ENCODE data around the gene RALGDS.

RALGDS gene

GRCh38 chr9:133119103-133119845, 1.8 kb downstream of the RALGDS start:
- DNase-seq (ENCODE audit: low spot score): no peak

GRCh38 chr9:133118568-133118967, 2.5 kb downstream of the RALGDS start:
- DNase-seq (ENCODE audit: low spot score): no peak

GRCh38 chr9:133118179-133118520, 2.9 kb downstream of the RALGDS start:
- no peak for DNase-seq (ENCODE audit: low spot score)

- no peak for DNase-seq (ENCODE audit: low spot score)
These were observed 3.5 kb downstream of the RALGDS start for GRCh38 chr9:133117271-133118178.

- DNase-seq (ENCODE audit: low spot score): no peak
These were observed 4.5 kb downstream of the RALGDS start for GRCh38 chr9:133116346-133117231.

- no peak for DNase-seq (ENCODE audit: low spot score)
These were observed 5.3 kb downstream of the RALGDS start for GRCh38 chr9:133115604-133116345.

GRCh38 chr9:133114886-133115603, 6.0 kb downstream of the RALGDS start:
- no peak for DNase-seq (ENCODE audit: low spot score)

GRCh38 chr9:133113949-133114885, 6.8 kb downstream of the RALGDS start:
- DNase-seq (ENCODE audit: low spot score): no peak

GRCh38 chr9:133113163-133113948, 7.7 kb downstream of the RALGDS start:
- no peak for DNase-seq (ENCODE audit: low spot score)

GRCh38 chr9:133112663-133113026, 8.4 kb downstream of the RALGDS start:
- DNase-seq (ENCODE audit: low spot score): no peak

- DNase-seq (ENCODE audit: low spot score): no peak
These were observed 9.0 kb downstream of the RALGDS start for GRCh38 chr9:133111808-133112662.

GRCh38 chr9:133109931-133110650, 10.9 kb downstream of the RALGDS start:
- no peak for DNase-seq (ENCODE audit: low spot score)

GRCh38 chr9:133108794-133109641, 12.0 kb downstream of the RALGDS start:
- DNase-seq (ENCODE audit: low spot score): no peak

GRCh38 chr9:133107961-133108793, 12.9 kb downstream of the RALGDS start:
- DNase-seq (ENCODE audit: low spot score): no peak

- no peak for DNase-seq (ENCODE audit: low spot score)
These were observed 13.8 kb downstream of the RALGDS start for GRCh38 chr9:133107245-133107722.

Measured in SW480 (cell line).